Stimulated activated CD4-positive, alpha-beta T cell treated with anti-CD3 and anti-CD28 coated beads, Interleukin-12 subunit alpha, Interleukin-12 subunit beta, amount 100 ng/mL, for 24 hours (primary cell): ENCODE data around the gene FADS3.
"Not testable (repeated sequence)": the region's sequence is repeated elsewhere in the genome, so short reads cannot be mapped to it uniquely, and the experiment has no call there.

ENCODE experiments used
- DNase-seq, 2 experiments: peaks; one replicate each; pipeline ENCODE4 v3.0.0-alpha.2; 2020; ENCODE audit warnings: low read depth in 2 of 2

Gene FADS3

GRCh38 chr11:61898247-61898582 is 6.9 kb upstream of the FADS3 start:
- no peak for DNase-seq

GRCh38 chr11:61897387-61898246 is 6.3 kb upstream of the FADS3 start:
- peak; percentile 56 to 77 for DNase-seq

- no peak for DNase-seq
These were observed 5.5 kb upstream of the FADS3 start for GRCh38 chr11:61896665-61897386.

GRCh38 chr11:61895718-61896059 is 4.3 kb upstream of the FADS3 start:
- DNase-seq, result no peak

- no peak for DNase-seq
These were observed 3.8 kb upstream of the FADS3 start for GRCh38 chr11:61895046-61895717.

GRCh38 chr11:61893981-61894380 is 2.6 kb upstream of the FADS3 start:
- DNase-seq, result no peak

- DNase-seq, result no peak
These were observed 683 bp upstream of the FADS3 start for GRCh38 chr11:61892085-61892370.

GRCh38 chr11:61890529-61891330 is 615 bp downstream of the FADS3 start:
- DNase-seq, result no peak

GRCh38 chr11:61889831-61890230 is 1.5 kb downstream of the FADS3 start:
- no peak for DNase-seq

GRCh38 chr11:61888590-61888989 is 2.8 kb downstream of the FADS3 start:
- no peak for DNase-seq

GRCh38 chr11:61887839-61888494 is 3.4 kb downstream of the FADS3 start:
- no peak for DNase-seq

GRCh38 chr11:61886643-61887042 is 4.7 kb downstream of the FADS3 start:
- DNase-seq, result no peak

- DNase-seq, result no peak
These were observed 5.4 kb downstream of the FADS3 start for GRCh38 chr11:61885784-61886580.

- DNase-seq, result no peak
These were observed 6.1 kb downstream of the FADS3 start for GRCh38 chr11:61885166-61885778.

GRCh38 chr11:61883947-61884346 is 7.4 kb downstream of the FADS3 start:
- no peak for DNase-seq

- DNase-seq, result no peak
These were observed 8.0 kb downstream of the FADS3 start for GRCh38 chr11:61883327-61883726.

GRCh38 chr11:61882879-61883278 is 8.5 kb downstream of the FADS3 start:
- DNase-seq, result no peak

- not testable (repeated sequence) for DNase-seq
These were observed 9.1 kb downstream of the FADS3 start for GRCh38 chr11:61882267-61882666.

- no peak for DNase-seq
These were observed 9.9 kb downstream of the FADS3 start for GRCh38 chr11:61881397-61881796.

- DNase-seq, result no peak
These were observed 10.9 kb downstream of the FADS3 start for GRCh38 chr11:61880454-61880853.
